Raji (cell line): ENCODE measurements around the gene SIX5.

Experiments used
- POLR2A ChIP-seq: IDR thresholded peaks from 2 replicates; pipeline ENCODE4 v1.6.1; 2011; ENCODE audit warnings: low read depth, low read length, control low read depth; ENCODE audit not compliant: insufficient read depth

SIX5 gene

DNA sequence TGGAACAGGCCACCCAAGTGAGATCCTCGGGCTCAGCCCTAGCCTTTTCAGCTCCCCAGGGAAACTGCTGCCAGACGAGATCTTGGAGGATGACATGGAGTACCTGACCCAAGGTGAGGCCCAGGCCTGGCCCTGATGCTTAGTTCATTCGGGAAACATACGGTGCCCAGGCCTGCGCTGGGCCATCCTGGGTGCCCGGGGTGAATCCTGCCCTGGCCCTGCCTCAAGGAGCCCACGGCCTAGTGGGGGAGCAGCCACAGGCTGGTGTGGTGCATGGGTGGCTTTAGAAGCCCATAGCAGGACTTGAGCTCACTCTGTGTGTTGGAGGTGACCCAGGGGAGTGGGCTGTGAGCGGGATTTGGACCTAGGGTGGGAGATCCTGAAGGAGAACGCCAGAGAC, 10.1 kb downstream of the SIX5 start:
- TF ChIP-seq POLR2A, result no peak

GRCh38 chr19:45757695-45758094, 11.4 kb downstream of the SIX5 start:
- TF ChIP-seq POLR2A, result no peak

DNA sequence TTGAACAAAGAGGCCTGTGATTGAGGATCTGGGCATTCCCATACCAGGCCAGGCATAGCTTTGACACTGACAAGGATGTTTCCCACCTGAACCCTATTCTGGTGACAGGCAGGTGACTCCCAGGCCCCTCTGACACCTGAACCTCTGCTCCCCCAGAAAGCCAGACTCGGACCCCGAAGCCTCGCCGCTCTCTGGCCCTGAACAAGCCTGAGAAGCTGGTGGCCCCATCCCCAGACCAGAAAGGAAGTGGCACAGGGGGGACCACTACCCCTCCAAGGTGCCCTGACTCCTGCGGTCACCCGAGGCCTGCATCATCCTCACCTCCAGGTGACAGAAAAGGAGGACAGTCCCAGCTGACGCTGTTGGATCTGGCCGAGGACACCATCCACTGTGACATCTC, 14.7 kb downstream of the SIX5 start:
- no peak for TF ChIP-seq POLR2A

DNA sequence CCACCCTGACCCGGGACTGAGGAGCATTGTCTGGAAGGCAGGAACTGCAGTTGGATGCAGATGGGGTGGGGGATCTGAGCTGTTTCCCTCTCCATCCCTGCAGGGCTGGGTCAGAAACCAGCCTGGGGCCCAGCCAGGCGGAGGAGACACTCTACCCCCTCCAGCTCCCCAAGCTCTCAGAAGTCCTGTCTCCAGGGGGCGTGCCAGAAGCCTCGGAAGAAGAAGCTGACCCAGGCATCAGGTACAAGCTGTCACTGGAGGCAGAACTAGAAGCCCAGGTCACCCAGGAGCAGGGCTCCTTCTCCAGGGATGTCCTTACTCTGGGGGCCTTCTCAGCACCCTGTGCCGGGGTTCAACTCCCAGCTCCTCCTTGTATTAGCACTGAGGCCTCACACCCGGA, 15.5 kb downstream of the SIX5 start:
- TF ChIP-seq POLR2A, result no peak

GRCh38 chr19:45752639-45753038, 16.4 kb downstream of the SIX5 start:
- no peak for TF ChIP-seq POLR2A

DNA sequence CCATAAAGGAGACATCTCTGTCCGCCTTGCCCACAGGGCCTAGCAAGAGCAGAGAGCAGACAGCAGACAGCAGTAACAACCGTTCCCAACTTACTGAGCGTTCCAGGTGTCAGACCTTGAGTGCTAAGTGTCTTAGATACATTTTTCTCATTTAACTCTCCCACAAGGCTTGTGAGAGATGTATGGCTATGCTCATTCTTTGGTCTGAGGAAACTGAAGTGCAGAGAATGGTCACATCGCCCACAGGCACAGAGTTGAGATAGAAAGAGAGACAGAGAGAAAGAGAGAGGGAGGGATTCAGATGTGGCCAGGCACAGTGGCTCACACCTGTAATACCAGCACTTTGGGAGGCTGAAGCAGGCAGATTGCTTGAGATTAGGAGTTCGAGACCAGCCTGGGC, 21.5 kb downstream of the SIX5 start:
- no peak for TF ChIP-seq POLR2A

- TF ChIP-seq POLR2A, result no peak
These were observed 22.2 kb downstream of the SIX5 start for GRCh38 chr19:45746866-45747265.

DNA sequence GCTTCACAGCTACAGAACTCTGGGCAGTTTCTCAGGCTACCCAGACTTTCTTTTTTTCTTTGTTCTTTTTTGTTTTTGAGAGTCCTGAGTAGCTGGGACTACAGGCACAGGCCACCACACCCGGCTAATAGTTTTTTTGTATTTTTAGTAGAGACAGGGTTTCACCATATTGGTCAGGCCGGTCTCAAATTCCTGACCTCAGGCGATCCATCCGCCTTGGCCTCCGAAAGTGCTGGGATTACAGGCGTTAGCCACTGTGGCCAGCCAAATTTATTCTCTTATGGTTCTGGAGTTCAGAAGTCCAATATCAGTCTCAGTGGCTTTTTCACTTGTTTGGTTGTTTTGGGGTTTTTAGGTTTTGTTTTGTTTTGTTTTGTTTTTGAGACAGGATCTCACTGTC, 23.4 kb downstream of the SIX5 start:
- TF ChIP-seq POLR2A, result no peak

DNA sequence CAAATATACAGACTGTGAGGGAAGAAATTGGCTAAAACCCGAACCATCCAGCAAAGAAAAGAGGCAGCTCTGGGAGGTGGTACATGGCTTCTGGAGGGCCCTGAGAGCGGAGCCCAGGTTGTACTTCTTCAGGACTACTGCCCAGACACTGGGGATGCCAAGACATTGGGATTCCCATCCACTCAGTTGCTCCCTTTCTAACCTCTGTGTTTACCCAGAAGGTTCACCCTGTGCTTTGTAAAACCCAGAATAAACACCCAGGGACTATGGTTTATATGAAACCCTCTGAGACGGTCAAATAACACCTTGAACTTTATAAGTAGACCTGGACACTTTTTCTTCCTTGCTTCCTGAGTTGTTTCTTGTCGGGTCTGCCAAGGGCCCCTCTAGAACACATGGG, 26.1 kb downstream of the SIX5 start:
- TF ChIP-seq POLR2A, result no peak

- 0 out of 2 replicates have a peak, but pooled peaks have one; percentile 13 for TF ChIP-seq POLR2A
These were observed 29.3 kb downstream of the SIX5 start for GRCh38 chr19:45739498-45740439.

DNA sequence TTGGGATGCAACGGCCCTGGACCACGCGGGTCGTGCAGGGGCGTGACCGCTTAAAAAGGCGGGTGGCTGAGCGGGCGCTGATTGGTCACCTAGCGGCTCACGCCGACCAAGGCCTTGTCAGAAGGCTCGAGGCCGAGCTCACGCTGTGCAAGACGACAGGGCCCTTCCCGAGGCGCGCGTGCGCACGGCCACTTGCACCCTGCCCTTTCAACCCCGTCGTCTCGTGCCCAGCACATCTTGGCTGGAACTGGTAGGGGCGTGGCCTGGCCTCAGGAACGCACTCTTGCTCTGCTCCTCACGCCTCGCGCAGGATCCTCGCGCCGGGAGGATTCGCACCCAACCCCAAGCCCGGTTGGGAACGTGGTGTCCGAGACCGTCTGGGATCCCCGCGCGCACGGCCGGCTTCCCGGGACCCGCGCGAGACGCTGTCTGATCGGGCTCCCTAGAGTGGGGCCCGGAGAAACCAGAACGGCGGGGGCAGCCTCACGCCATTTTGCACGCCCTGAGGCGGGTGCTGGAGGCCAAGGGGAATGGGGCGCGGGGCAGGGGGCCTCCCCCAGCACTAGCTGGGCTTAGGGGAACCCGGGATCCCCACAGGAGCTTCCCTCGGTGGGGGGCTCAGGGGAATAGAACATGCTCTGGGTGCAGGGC, 35.8 kb downstream of the SIX5 start, which contains the start of gene MEIOSIN:
Gene MEIOSIN, plus strand, starts transcription at position 280 of the 651 bp plus-strand sequence. CDS start 1,938 bp downstream, outside the sequence.
- TF ChIP-seq POLR2A, result no peak

- TF ChIP-seq POLR2A, result peak; percentile 82
These were observed 38.4 kb downstream of the SIX5 start, which contains the start of gene FBXO46 for GRCh38 chr19:45730368-45731288. Gene FBXO46 (minus strand): TSS chr19:45730896. CDS start chr19:45713495, 17,401 bp downstream.

DNA sequence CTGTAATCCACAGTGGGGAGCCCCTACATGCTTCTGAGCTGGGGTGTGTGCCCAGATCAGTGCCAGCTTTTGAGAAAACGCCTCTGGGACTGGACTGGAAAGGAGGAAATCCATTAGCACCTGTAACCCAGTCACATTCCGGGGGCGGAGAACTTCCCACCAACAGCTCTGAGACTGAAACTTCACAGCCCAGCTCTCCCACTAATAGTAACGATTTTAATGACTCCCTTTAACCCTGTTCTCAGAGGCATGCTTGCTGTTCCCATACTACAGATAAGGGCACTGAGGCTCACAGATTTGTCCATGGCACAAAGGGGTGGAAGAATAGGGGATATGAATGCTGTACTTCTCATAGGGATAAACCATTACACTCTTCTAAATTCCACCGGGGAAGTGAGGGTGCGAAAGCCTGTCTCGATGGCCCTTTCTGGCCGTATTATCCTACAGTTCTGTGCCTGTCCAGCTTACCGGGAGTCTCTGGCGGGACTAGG, 39.2 kb downstream of the SIX5 start:
- no peak for TF ChIP-seq POLR2A

- TF ChIP-seq POLR2A, result no peak
These were observed 50.9 kb downstream of the SIX5 start for GRCh38 chr19:45717983-45718650.
